Ascending aorta (tissue), 2 donors: ENCODE measurements around the gene SLC2A13. TPM values are rescaled to one million over a fixed set of nuclear protein-coding genes. Genes with fewer than 3 reads are reported as not detected.

Source experiments
- DNase-seq, 2 donors: peaks; one replicate each; pipeline ENCODE4 v3.0.0-alpha.2; 2019; ENCODE audit warnings: low spot score in 2 of 2
- H3K27ac ChIP-seq, 2 donors: fragments of 200-600 bp; sonication (generic); one replicate each; pipeline ENCODE4 v1.5.1; 2016 to 2017; ENCODE audit warnings: mild to moderate bottlenecking in 1 of 2
- H3K27me3 ChIP-seq: fragments of 200-600 bp; sonication (generic); one replicate; pipeline ENCODE4 v1.5.1; 2017
- H3K36me3 ChIP-seq, 2 donors: fragments of 200-600 bp; sonication (generic); one replicate each; pipeline ENCODE4 v1.5.1; 2016
- H3K4me1 ChIP-seq, 2 donors: fragments of 200-600 bp; sonication (generic); one replicate each; pipeline ENCODE4 v1.5.1; 2016 to 2017; ENCODE audit warnings: mild to moderate bottlenecking in 1 of 2
- H3K4me3 ChIP-seq, 2 donors: fragments of 200-600 bp; sonication (generic); one replicate each; pipeline ENCODE4 v1.5.1; 2016 to 2017; ENCODE audit warnings: mild to moderate bottlenecking in 1 of 2
- H3K9me3 ChIP-seq, 2 donors: fragments of 200-600 bp; sonication (generic); one replicate each; pipeline ENCODE4 v1.5.1; 2016
- intact Hi-C: fragments of 100-400 bp; cut with DNase I; formaldehyde crosslinking; loops from one replicate; pipeline ENCODE4 v1.15.1; 2023
- total RNA-seq: library from RNA; depleted of rRNA; stranded (reverse); fragments of >200 nt; gene quantifications from one replicate; pipeline ENCODE4 v1.1.0, GENCODE V29; 2016
- TF ChIP-seq, protein P1 (sequence below), 3 experiments: fragments of 200-600 bp in 2 of 3; fragments of 450-650 bp in 1 of 3; sonication (generic) in 2 of 3; IDR thresholded peaks; one replicate each; pipeline ENCODE4 v1.5.1; 2016 to 2019; ENCODE audit warnings: antibody characterized with exemption in 3 of 3, mild to moderate bottlenecking in 1 of 3, moderate library complexity in 1 of 3

The SLC2A13 gene
- total RNA-seq, 1 donor from 2014 or later, result 23.5 TPM

GRCh38 chr12:39883411-39883810, 222.5 kb downstream of the SLC2A13 start:
- Histone ChIP-seq H3K9me3 (peaks cover 0 to 8% of the 10 kb centered on the region in 2 donors), H3K4me1 (no peaks in the 10 kb centered on the region), H3K27ac (no peak overlapping the region), H3K27me3 (no peaks in the 10 kb centered on the region), H3K4me3 (no peak overlapping the region), H3K36me3 (no peaks in the 10 kb centered on the region)
- TF ChIP-seq, protein P1, sequence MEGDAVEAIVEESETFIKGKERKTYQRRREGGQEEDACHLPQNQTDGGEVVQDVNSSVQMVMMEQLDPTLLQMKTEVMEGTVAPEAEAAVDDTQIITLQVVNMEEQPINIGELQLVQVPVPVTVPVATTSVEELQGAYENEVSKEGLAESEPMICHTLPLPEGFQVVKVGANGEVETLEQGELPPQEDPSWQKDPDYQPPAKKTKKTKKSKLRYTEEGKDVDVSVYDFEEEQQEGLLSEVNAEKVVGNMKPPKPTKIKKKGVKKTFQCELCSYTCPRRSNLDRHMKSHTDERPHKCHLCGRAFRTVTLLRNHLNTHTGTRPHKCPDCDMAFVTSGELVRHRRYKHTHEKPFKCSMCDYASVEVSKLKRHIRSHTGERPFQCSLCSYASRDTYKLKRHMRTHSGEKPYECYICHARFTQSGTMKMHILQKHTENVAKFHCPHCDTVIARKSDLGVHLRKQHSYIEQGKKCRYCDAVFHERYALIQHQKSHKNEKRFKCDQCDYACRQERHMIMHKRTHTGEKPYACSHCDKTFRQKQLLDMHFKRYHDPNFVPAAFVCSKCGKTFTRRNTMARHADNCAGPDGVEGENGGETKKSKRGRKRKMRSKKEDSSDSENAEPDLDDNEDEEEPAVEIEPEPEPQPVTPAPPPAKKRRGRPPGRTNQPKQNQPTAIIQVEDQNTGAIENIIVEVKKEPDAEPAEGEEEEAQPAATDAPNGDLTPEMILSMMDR (IDR thresholded peaks at IDR 0.05), result no peak
- DNase-seq, result no peak
- intact Hi-C loops, result no loop called here

GRCh38 chr12:39878753-39879152, 227.1 kb downstream of the SLC2A13 start:
- no peak overlapping the region for H3K27ac ChIP-seq
- no peaks in the 10 kb centered on the region for H3K27me3 ChIP-seq
- peaks cover 0 to 8% of the 10 kb centered on the region in 2 donors for H3K9me3 ChIP-seq
- H3K4me1 ChIP-seq, result no peaks in the 10 kb centered on the region
- H3K4me3 ChIP-seq, result no peak overlapping the region
- intact Hi-C loops, result no loop called here
- TF ChIP-seq, protein P1 (IDR thresholded peaks at IDR 0.05), result no peak
- H3K36me3 ChIP-seq, result no peaks in the 10 kb centered on the region
- no peak for DNase-seq

- intact Hi-C loops, result no loop called here
- no peak for DNase-seq
- no peaks in the 10 kb centered on the region for H3K36me3 ChIP-seq
- H3K4me1 ChIP-seq, result no peaks in the 10 kb centered on the region
- TF ChIP-seq, protein P1 (IDR thresholded peaks at IDR 0.05), result no peak
- H3K9me3 ChIP-seq, result peaks cover 0 to 8% of the 10 kb centered on the region in 2 donors
- H3K27me3 ChIP-seq, result no peaks in the 10 kb centered on the region
- H3K4me3 ChIP-seq, result no peak overlapping the region
- H3K27ac ChIP-seq, result no peak overlapping the region
These were observed 230.2 kb downstream of the SLC2A13 start for GRCh38 chr12:39875721-39876120.

- DNase-seq, result no peak
- Histone ChIP-seq H3K4me3 (no peak overlapping the region), H3K36me3 (no peaks in the 10 kb centered on the region), H3K4me1 (no peaks in the 10 kb centered on the region), H3K27me3 (no peaks in the 10 kb centered on the region), H3K9me3 (peaks cover 0 to 8% of the 10 kb centered on the region in 2 donors), H3K27ac (no peak overlapping the region)
- TF ChIP-seq, protein P1 (IDR thresholded peaks at IDR 0.05), result no peak
- intact Hi-C loops, result no loop called here
These were observed 231.1 kb downstream of the SLC2A13 start for GRCh38 chr12:39874785-39875184.

DNA sequence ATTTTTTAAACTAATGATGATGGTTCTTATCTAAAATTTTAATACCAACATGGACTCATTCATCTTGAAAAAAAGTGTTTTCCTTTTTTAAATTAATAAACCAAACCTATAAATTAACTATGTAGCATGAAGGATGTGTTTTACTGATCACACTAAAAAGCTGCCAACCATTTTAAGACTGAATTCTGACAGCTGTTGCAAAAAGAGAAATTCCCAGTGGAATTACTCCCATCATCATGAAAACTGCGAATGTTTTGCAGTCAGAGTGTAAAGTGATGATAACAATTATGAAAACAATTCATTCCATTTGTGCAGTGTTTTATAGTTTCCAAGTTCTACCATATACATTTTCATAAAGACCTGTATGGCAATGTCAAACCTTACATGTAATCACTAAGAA, 232.8 kb downstream of the SLC2A13 start:
- DNase-seq, result no peak
- Histone ChIP-seq H3K36me3 (no peaks in the 10 kb centered on the region), H3K27me3 (no peaks in the 10 kb centered on the region), H3K4me3 (no peak overlapping the region), H3K9me3 (no peaks in the 10 kb centered on the region), H3K4me1 (no peaks in the 10 kb centered on the region), H3K27ac (no peak overlapping the region)
- TF ChIP-seq, protein P1 (IDR thresholded peaks at IDR 0.05), result no peak
- intact Hi-C loops, result no loop called here

DNA sequence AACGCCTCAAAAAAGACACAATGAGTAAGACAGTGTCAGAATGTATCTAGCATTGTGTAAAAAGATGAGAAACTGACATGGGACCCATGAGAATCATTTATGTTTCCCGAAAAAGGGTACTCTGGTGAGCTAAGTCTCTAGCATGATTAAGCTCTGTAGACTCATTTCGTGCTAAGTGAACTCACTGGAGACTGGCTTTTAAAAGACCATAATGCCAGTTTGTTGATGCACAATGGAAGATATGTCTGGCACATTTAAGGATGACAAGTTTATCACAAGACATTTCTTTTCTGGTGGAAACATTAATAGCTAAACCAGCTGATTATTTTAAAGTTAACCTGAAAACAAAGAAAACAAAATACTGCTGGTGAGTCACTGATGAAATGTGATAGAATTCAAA, 233.5 kb downstream of the SLC2A13 start:
- intact Hi-C loops, result no loop called here
- Histone ChIP-seq H3K36me3 (no peaks in the 10 kb centered on the region), H3K27ac (no peak overlapping the region), H3K4me1 (no peaks in the 10 kb centered on the region), H3K4me3 (no peak overlapping the region), H3K9me3 (no peaks in the 10 kb centered on the region), H3K27me3 (no peaks in the 10 kb centered on the region)
- TF ChIP-seq, protein P1 (IDR thresholded peaks at IDR 0.05), result no peak
- DNase-seq, result no peak
